ENCODE data around the gene IL17RE. TPM values are rescaled to one million over a fixed set of nuclear protein-coding genes. Genes with fewer than 3 reads are reported as not detected.
"Not testable (repeated sequence)": the region's sequence is repeated elsewhere in the genome, so short reads cannot be mapped to it uniquely, and the experiment has no call there.

Gene IL17RE
- total RNA-seq, 1 donor = 0.72 TPM

DNA sequence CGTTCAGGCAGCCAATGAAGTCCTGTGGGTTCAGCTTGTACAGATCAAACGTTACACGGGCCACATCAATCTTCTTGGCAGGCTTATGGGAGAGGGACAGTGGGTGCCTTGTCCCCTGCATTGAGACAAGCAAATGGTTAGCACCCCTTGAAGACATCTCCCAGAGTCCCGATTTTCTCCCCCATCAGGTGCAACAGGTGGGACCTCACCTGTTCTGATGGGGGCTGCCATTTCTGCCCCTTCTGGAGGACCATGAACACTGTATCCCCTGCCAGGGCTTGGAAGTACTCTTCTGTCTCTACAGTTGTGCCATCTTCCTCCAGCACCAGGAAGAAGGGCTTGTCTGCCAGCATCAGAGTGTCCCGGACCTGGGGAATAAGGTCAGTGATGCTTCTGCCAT lies 32.7 kb upstream of the IL17RE start:
- Histone ChIP-seq H3K9me3 (ENCODE audit: low read depth, low read length) (no peaks in the 10 kb centered on the region), H4K20me1 (ENCODE audit: insufficient read depth, low read length) (no peaks in the 10 kb centered on the region), H3K27me3 (ENCODE audit: insufficient read depth, low read length) (no peaks in the 10 kb centered on the region), H3K79me2 (ENCODE audit: insufficient read depth, low read length) (no peaks in the 10 kb centered on the region), H3K4me1 (ENCODE audit: insufficient read depth, low read length) (no peaks in the 10 kb centered on the region), H3K4me3 (ENCODE audit: insufficient read depth, low read length) (no peak overlapping the region), H3K36me3 (ENCODE audit: insufficient read depth, low read length) (no peaks in the 10 kb centered on the region), H2AFZ (ENCODE audit: low read length) (no peak overlapping the region), H3K4me2 (ENCODE audit: insufficient read depth, low read length) (no peak overlapping the region), H3K27ac (ENCODE audit: low read depth, low read length) (no peak overlapping the region)
- TF ChIP-seq, protein P1, sequence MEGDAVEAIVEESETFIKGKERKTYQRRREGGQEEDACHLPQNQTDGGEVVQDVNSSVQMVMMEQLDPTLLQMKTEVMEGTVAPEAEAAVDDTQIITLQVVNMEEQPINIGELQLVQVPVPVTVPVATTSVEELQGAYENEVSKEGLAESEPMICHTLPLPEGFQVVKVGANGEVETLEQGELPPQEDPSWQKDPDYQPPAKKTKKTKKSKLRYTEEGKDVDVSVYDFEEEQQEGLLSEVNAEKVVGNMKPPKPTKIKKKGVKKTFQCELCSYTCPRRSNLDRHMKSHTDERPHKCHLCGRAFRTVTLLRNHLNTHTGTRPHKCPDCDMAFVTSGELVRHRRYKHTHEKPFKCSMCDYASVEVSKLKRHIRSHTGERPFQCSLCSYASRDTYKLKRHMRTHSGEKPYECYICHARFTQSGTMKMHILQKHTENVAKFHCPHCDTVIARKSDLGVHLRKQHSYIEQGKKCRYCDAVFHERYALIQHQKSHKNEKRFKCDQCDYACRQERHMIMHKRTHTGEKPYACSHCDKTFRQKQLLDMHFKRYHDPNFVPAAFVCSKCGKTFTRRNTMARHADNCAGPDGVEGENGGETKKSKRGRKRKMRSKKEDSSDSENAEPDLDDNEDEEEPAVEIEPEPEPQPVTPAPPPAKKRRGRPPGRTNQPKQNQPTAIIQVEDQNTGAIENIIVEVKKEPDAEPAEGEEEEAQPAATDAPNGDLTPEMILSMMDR (IDR thresholded peaks at IDR 0.05; ENCODE audit: extremely low read depth, low read depth, low read length) = no peak
- no peak for DNase-seq (ENCODE audit: insufficient read length, low spot score, missing footprints)

DNA sequence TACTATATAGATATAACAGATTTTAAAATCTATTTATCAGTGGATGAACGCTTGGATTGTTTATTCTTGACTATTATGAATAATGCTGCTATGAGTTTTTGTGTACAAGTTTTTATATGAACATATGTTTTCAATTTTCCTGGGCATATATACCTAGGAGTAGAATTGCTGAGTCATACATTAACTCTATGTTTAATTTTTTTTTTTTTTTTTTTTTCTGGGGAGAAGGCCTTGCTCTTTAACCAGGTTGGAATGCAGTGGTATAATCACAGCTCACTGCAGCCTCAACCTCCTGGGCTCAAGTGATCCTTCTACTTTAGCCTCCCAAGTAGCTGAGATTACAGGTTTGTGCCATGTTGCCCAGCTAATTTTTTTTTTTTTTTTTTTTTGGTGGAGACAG lies 31.7 kb upstream of the IL17RE start:
- Histone ChIP-seq H3K27ac (ENCODE audit: low read depth, low read length) (no peak overlapping the region), H3K4me2 (ENCODE audit: insufficient read depth, low read length) (no peak overlapping the region)
- DNase-seq (ENCODE audit: insufficient read length, low spot score, missing footprints) = peak; percentile 72

DNA sequence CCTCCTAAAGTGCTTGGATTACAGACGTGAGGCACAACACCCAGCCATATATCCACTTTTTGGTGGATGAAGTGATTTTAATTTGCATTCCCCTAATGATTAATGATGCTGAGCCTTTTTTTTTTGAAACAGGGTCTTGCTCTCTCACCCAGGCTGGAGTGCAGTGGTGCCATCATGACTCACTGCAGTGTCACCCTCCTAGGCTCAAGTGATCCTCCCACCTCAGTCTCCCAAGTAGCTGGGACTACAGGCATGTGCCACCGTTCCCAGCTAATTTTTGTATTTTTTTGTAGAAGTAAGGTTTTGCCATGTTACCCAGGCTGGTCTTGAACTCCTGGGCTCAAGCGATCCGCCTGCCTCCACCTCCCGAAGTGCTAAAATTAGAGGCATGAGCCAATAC lies 30.6 kb upstream of the IL17RE start:
- DNase-seq (ENCODE audit: insufficient read length, low spot score, missing footprints); H3K36me3 ChIP-seq (ENCODE audit: insufficient read depth, low read length); H3K4me3 ChIP-seq (ENCODE audit: insufficient read depth, low read length): not testable (repeated sequence)

More for the DNA sequence above, 31.7 kb upstream of the IL17RE start:
- Histone ChIP-seq H3K9me3 (ENCODE audit: low read depth, low read length) (no peaks in the 10 kb centered on the region), H4K20me1 (ENCODE audit: insufficient read depth, low read length) (no peaks in the 10 kb centered on the region), H3K27me3 (ENCODE audit: insufficient read depth, low read length) (no peaks in the 10 kb centered on the region), H2AFZ (ENCODE audit: low read length) (no peak overlapping the region), H3K4me1 (ENCODE audit: insufficient read depth, low read length) (no peaks in the 10 kb centered on the region), H3K36me3 (ENCODE audit: insufficient read depth, low read length) (no peaks in the 10 kb centered on the region), H3K4me3 (ENCODE audit: insufficient read depth, low read length) (no peak overlapping the region), H3K79me2 (ENCODE audit: insufficient read depth, low read length) (no peaks in the 10 kb centered on the region)
- TF ChIP-seq, protein P1 (IDR thresholded peaks at IDR 0.05; ENCODE audit: extremely low read depth, low read depth, low read length) = no peak

DNA sequence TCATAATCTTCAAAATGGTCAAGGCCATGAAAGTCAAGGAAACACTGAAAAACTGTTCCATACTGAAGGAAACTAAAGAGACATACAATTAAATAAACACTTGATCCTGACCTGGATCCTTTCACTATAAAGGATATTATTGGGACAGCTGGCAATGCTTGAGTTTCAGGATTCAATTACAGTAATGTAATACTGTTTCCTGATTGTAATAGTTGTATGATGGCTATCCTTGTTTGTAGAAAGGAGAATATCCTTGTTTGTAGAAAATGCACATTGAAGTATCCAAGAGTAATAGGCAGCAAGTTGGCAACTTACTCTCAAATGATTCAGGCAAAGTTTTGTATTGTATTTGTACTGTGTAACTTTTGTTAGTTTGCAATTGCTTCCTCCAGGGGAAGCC lies 27.2 kb upstream of the IL17RE start:
- no peaks in the 10 kb centered on the region for H3K9me3 ChIP-seq (ENCODE audit: low read depth, low read length)
- no peaks in the 10 kb centered on the region for H3K36me3 ChIP-seq (ENCODE audit: insufficient read depth, low read length)
- H3K4me1 ChIP-seq (ENCODE audit: insufficient read depth, low read length) = no peaks in the 10 kb centered on the region
- TF ChIP-seq, protein P1 (IDR thresholded peaks at IDR 0.05; ENCODE audit: extremely low read depth, low read depth, low read length) = no peak
- no peak overlapping the region for H3K27ac ChIP-seq (ENCODE audit: low read depth, low read length)
- no peaks in the 10 kb centered on the region for H3K79me2 ChIP-seq (ENCODE audit: insufficient read depth, low read length)
- no peak for DNase-seq (ENCODE audit: insufficient read length, low spot score, missing footprints)
- no peak overlapping the region for H3K4me3 ChIP-seq (ENCODE audit: insufficient read depth, low read length)
- H4K20me1 ChIP-seq (ENCODE audit: insufficient read depth, low read length) = no peaks in the 10 kb centered on the region
- no peak overlapping the region for H2AFZ ChIP-seq (ENCODE audit: low read length)
- no peaks in the 10 kb centered on the region for H3K27me3 ChIP-seq (ENCODE audit: insufficient read depth, low read length)
- no peak overlapping the region for H3K4me2 ChIP-seq (ENCODE audit: insufficient read depth, low read length)

More for the DNA sequence above, 30.6 kb upstream of the IL17RE start:
- not testable (repeated sequence) for H3K4me2 ChIP-seq (ENCODE audit: insufficient read depth, low read length); H4K20me1 ChIP-seq (ENCODE audit: insufficient read depth, low read length); H2AFZ ChIP-seq (ENCODE audit: low read length); H3K27ac ChIP-seq (ENCODE audit: low read depth, low read length); H3K79me2 ChIP-seq (ENCODE audit: insufficient read depth, low read length); H3K4me1 ChIP-seq (ENCODE audit: insufficient read depth, low read length); H3K9me3 ChIP-seq (ENCODE audit: low read depth, low read length); H3K27me3 ChIP-seq (ENCODE audit: insufficient read depth, low read length)

DNA sequence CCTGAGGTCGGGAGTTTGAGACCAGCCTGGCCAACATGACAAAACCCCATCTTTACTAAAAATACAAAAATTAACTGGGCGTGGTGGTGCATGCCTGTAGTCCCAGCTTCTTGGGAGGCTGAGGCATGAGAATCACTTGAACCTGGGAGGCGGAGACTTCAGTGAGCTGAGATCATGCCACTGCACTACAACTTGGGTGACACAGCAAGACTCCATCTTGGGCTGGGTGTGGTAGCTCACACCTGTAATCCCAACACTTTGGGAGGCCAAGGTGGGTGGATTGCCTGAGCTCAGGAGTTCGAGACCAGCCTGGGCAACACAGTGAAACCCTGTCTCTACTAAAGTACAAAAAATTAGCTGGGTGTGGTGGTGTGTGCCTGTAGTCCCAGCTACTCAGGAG lies 26.4 kb upstream of the IL17RE start:
- not testable (repeated sequence) for H3K4me1 ChIP-seq (ENCODE audit: insufficient read depth, low read length); H3K27ac ChIP-seq (ENCODE audit: low read depth, low read length); H2AFZ ChIP-seq (ENCODE audit: low read length); H4K20me1 ChIP-seq (ENCODE audit: insufficient read depth, low read length); DNase-seq (ENCODE audit: insufficient read length, low spot score, missing footprints); H3K27me3 ChIP-seq (ENCODE audit: insufficient read depth, low read length); H3K4me3 ChIP-seq (ENCODE audit: insufficient read depth, low read length); H3K4me2 ChIP-seq (ENCODE audit: insufficient read depth, low read length); H3K79me2 ChIP-seq (ENCODE audit: insufficient read depth, low read length); H3K36me3 ChIP-seq (ENCODE audit: insufficient read depth, low read length); H3K9me3 ChIP-seq (ENCODE audit: low read depth, low read length)
